ENCODE results near the gene MACROH2A1. TPM values are rescaled to one million over a fixed set of nuclear protein-coding genes. Genes with fewer than 3 reads are reported as not detected.
"Not testable (repeated sequence)": the region's sequence is repeated elsewhere in the genome, so short reads cannot be mapped to it uniquely, and the experiment has no call there.

The MACROH2A1 gene
- total and polyA plus RNA-seq, 9 of the 15 experiments (the other 6 are each of a cell fraction or from before 2014, with no cell fraction given): 44.9 to 289 (median 193) TPM

DNA sequence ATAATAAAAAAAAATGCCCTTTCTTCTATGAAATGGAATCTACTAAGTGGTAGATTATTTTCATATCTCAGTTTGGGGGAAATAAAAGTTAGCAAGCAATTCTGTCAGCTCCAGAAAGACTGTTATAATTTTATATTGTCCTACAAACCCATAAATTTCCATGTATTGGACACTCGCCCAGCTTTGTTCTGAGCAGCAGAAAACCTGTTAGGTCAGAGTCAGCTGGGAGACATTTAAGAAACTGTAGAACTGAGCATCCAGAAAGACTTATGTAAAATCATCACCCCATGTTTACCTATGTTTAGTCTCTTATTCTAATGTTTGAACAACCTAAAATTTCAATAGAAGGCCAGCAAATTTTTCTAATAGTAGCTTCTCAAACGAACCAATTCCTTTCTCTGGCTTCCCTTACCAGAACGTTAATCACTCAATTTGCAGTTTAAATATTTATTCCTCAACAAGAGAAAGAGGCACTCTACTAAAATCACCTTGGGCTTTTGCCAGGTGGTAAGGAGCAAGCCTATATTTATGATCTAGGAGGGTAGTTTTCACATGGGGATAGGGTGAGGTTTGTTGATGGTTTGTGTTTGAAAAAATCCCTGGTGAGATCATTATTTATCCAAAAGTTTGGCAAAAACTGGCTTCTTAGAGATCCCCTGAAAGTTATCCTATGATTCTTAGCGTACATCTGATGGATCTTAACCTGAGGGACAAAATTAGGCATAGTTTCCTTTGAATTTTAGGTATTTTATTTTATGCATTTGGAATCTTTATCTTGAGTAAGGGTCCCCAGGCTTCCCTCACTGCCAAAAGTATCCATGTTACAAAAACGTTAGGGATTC is 34.4 kb downstream of the MACROH2A1 start (continued):
- TF ChIP-seq, protein P1, sequence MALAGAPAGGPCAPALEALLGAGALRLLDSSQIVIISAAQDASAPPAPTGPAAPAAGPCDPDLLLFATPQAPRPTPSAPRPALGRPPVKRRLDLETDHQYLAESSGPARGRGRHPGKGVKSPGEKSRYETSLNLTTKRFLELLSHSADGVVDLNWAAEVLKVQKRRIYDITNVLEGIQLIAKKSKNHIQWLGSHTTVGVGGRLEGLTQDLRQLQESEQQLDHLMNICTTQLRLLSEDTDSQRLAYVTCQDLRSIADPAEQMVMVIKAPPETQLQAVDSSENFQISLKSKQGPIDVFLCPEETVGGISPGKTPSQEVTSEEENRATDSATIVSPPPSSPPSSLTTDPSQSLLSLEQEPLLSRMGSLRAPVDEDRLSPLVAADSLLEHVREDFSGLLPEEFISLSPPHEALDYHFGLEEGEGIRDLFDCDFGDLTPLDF (CRISPR knock-in tag; IDR thresholded peaks at IDR 0.05): no peak

DNA sequence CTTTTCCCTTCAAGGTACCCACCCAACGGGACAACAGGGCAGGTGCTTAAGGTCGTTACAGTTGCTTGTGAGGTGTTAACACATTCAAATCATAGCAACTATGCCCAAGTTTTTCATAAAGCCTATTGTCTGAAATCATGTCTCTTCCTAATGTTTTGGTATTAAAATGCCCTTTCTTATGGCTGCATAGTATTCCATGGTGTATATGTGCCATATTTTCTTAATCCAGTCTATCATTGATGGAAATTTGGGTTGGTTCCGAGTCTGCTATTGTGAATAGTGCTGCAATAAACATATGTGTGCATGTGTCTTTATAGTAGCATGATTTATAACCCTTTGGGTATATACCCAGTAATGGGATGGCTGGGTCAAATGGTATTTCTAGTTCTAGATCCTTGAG is 35.7 kb downstream of the MACROH2A1 start:
- POLR2A ChIA-PET; FAIRE-seq; H4K20me1 ChIP-seq (replicated peaks; ENCODE audit: control insufficient read depth, insufficient read depth, low read length); H3K4me2 ChIP-seq (ENCODE audit: insufficient read depth, low read length); H2AFZ ChIP-seq (ENCODE audit: low read depth, low read length); in situ Hi-C loops (cut with MboI); H3K9me1 ChIP-seq (ENCODE audit: control insufficient read depth, insufficient read depth, low read length); H3K4me3 ChIP-seq; ATAC-seq; CTCF ChIA-PET (ENCODE audit: low intra/inter-chr PET ratio); H3K9me3 ChIP-seq (replicated peaks; ENCODE audit: control insufficient read depth, insufficient read depth, low read depth, low read length); DNase-seq (ENCODE audit: extremely low read depth in 1 of 4, low spot score in 3 of 4); H3K4me1 ChIP-seq (replicated peaks in 1 of 2; ENCODE audit: control insufficient read depth in 2 of 2, insufficient read depth in 2 of 2, low read length in 2 of 2); H3K79me2 ChIP-seq (ENCODE audit: control insufficient read depth, insufficient read depth, low read length); H3K27me3 ChIP-seq (ENCODE audit: control insufficient read depth in 2 of 2, insufficient read depth in 2 of 2, low read length in 2 of 2); intact Hi-C loops (cut with micrococcal nuclease); H3K27ac ChIP-seq (ENCODE audit: extremely low read depth, low read depth, low read length); H3K9ac ChIP-seq (ENCODE audit: insufficient read depth in 1 of 2, low read depth in 2 of 2, low read length in 2 of 2); BruUV-seq (replicated peaks): not testable (repeated sequence)
- 93% methylated on average over 3 of the region's 3 CpGs for WGBS (ENCODE audit: insufficient coverage, low coverage, missing lambda C conversion rate)
- peaks cover 90% of the 10 kb centered on the region for H3K36me3 ChIP-seq (ENCODE audit: control insufficient read depth, insufficient read depth, low read length)

Data from K562 (cell line).